Hepatocyte (in vitro differentiated cells): ENCODE measurements around the gene TACO1.

Experiments used
- EZH2 ChIP-seq: fragments of 200-600 bp; sonication (generic); IDR thresholded peaks from 2 replicates; pipeline ENCODE4 v1.6.1; 2016; ENCODE audit warnings: antibody characterized with exemption, mild to moderate bottlenecking, borderline replicate concordance
- EZH2phosphoT487 ChIP-seq: fragments of 200-600 bp; sonication (generic); IDR thresholded peaks from one replicate; pipeline ENCODE4 v1.6.1; 2018; ENCODE audit warnings: antibody characterized with exemption, mild to moderate bottlenecking, low read depth, moderate library complexity; ENCODE audit not compliant: unreplicated experiment, severe bottlenecking
- TF ChIP-seq, protein P1 (sequence below): fragments of 200-600 bp; sonication (generic); IDR thresholded peaks from 2 replicates; pipeline ENCODE4 v1.5.1; 2016; ENCODE audit warnings: antibody characterized with exemption, mild to moderate bottlenecking; ENCODE audit not compliant: poor library complexity

DNA sequence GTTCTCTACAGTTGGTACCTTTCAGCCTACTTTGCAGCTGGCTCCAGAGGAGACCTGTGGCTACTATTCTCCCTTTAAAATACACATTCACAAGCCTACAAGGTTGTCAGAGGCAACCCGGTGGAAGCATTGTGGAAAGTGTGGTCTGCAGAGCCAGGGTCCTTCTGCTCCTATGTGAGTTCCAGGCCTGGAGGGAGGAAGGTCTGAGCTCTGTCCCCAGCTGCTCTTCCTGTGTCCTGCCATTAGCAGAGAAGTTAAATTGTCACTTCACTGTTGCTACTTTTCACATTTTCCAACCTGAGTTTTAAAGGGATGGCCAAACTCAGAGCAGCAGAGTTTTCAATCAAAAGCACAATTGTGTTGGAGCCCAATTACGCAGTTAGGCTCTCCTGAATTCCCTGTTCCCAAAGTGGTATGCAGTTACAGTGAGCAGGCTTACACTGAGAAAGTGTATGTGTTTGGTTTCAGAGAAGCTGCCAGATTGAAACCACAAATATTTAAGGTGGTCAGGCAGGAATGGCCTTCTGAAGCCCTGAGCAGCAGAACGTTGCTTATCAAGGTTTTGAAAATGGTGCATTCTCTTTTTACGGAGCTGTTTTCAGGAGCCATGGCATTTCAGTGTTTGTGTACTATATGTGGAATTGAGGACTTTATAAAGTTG lies 46.5 kb downstream of the TACO1 start:
- TF ChIP-seq, protein P1, sequence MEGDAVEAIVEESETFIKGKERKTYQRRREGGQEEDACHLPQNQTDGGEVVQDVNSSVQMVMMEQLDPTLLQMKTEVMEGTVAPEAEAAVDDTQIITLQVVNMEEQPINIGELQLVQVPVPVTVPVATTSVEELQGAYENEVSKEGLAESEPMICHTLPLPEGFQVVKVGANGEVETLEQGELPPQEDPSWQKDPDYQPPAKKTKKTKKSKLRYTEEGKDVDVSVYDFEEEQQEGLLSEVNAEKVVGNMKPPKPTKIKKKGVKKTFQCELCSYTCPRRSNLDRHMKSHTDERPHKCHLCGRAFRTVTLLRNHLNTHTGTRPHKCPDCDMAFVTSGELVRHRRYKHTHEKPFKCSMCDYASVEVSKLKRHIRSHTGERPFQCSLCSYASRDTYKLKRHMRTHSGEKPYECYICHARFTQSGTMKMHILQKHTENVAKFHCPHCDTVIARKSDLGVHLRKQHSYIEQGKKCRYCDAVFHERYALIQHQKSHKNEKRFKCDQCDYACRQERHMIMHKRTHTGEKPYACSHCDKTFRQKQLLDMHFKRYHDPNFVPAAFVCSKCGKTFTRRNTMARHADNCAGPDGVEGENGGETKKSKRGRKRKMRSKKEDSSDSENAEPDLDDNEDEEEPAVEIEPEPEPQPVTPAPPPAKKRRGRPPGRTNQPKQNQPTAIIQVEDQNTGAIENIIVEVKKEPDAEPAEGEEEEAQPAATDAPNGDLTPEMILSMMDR, result no peak
- TF ChIP-seq EZH2, result no peak
- TF ChIP-seq EZH2phosphoT487, result no peak
